ENCODE measurements around the gene GAB2. TPM values are rescaled to one million over a fixed set of nuclear protein-coding genes. Genes with fewer than 3 reads are reported as not detected.
"Not testable (repeated sequence)": the region's sequence is repeated elsewhere in the genome, so short reads cannot be mapped to it uniquely, and the experiment has no call there.

GAB2 gene
- total RNA-seq, 1 experiment from 2014 or later = 5.0 TPM

GRCh38 chr11:78250099-78250498 lies 167.5 kb downstream of the GAB2 start:
- DNase-seq (ENCODE audit: low read depth) = no peak

- no peak for DNase-seq (ENCODE audit: low read depth)
Observed at GRCh38 chr11:78248903-78249302, 168.7 kb downstream of the GAB2 start.

GRCh38 chr11:78248191-78248590 lies 169.4 kb downstream of the GAB2 start:
- DNase-seq (ENCODE audit: low read depth) = no peak

- peak; percentile 86 for DNase-seq (ENCODE audit: low read depth)
Observed at GRCh38 chr11:78244546-78245255, 172.9 kb downstream of the GAB2 start.

- DNase-seq (ENCODE audit: low read depth) = peak; percentile 81
Observed at GRCh38 chr11:78244080-78244479, 173.5 kb downstream of the GAB2 start.

- no peak for DNase-seq (ENCODE audit: low read depth)
Observed at GRCh38 chr11:78241475-78241874, 176.1 kb downstream of the GAB2 start.

- DNase-seq (ENCODE audit: low read depth) = no peak
Observed at GRCh38 chr11:78239781-78240180, 177.8 kb downstream of the GAB2 start.

GRCh38 chr11:78237293-78238046 lies 180.2 kb downstream of the GAB2 start:
- no peak for DNase-seq (ENCODE audit: low read depth)

GRCh38 chr11:78234006-78234405 lies 183.6 kb downstream of the GAB2 start:
- no peak for DNase-seq (ENCODE audit: low read depth)

GRCh38 chr11:78233046-78233445 lies 184.6 kb downstream of the GAB2 start:
- not testable (repeated sequence) for DNase-seq (ENCODE audit: low read depth)

- DNase-seq (ENCODE audit: low read depth) = peak; percentile 94
Observed at GRCh38 chr11:78231962-78232501, 185.6 kb downstream of the GAB2 start.

GRCh38 chr11:78230161-78230877 lies 187.3 kb downstream of the GAB2 start:
- no peak for DNase-seq (ENCODE audit: low read depth)

GRCh38 chr11:78229106-78229505 lies 188.5 kb downstream of the GAB2 start:
- no peak for DNase-seq (ENCODE audit: low read depth)

GRCh38 chr11:78228467-78228866 lies 189.2 kb downstream of the GAB2 start:
- peak; percentile 56 for DNase-seq (ENCODE audit: low read depth)

- no peak for DNase-seq (ENCODE audit: low read depth)
Observed at GRCh38 chr11:78227921-78228320, 189.7 kb downstream of the GAB2 start.

- peak; percentile 59 for DNase-seq (ENCODE audit: low read depth)
Observed at GRCh38 chr11:78226684-78227680, 190.6 kb downstream of the GAB2 start.

- DNase-seq (ENCODE audit: low read depth) = no peak
Observed at GRCh38 chr11:78224906-78225420, 192.7 kb downstream of the GAB2 start.

GRCh38 chr11:78224506-78224905 lies 193.1 kb downstream of the GAB2 start:
- DNase-seq (ENCODE audit: low read depth) = no peak

GRCh38 chr11:78223320-78223954 lies 194.2 kb downstream of the GAB2 start:
- DNase-seq (ENCODE audit: low read depth) = no peak

- not testable (repeated sequence) for DNase-seq (ENCODE audit: low read depth)
Observed at GRCh38 chr11:78222726-78223125, 194.9 kb downstream of the GAB2 start.

All from RPMI7951 (cell line).